Activated gamma-delta T cell treated with Interleukin-2 at 50 U/mL for 16 hours (primary cell): ENCODE results near the gene DBNL.

Experiments used
- DNase-seq: peaks from one replicate; pipeline ENCODE4 v3.0.0-alpha.2; 2020

DBNL gene

DNA sequence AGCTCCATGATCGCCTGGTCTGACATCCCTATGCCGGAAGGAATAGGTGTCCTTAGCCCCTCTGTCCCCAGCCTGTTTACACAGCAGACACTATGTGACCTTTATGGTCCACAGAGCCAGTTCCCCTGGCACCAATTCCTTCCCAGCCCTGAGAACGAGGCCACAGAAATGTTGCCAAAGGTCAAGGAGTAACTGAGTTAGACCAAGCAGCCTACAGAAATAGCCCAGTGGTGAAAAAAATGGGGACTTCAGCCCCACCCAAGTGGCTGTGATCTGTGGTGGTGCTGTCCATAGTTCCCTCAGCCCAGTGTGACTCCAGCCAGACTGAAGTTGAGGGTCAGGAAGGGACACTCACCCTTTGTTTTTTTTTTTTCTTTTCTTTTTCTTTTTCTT lies 18.4 kb downstream of the DBNL start:
- DNase-seq: no peak

DNA sequence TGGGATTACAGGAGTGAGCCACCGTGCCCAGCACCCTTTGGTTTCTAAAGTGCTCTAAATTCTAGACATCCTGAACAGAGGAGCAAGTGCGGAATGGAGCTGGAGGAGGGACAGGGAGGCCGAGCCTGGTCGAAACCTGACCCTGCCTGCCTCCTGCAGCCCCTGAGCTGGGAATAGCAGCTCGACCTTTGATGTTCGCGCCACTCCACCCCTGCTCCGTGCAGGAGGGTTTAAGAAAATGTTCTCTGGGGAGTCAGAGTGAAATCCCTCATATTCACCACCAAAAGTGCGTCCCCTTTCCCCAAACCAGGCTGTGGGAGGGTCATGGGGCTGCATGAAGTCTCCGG lies 19.0 kb downstream of the DBNL start:
- DNase-seq: no peak

DNA sequence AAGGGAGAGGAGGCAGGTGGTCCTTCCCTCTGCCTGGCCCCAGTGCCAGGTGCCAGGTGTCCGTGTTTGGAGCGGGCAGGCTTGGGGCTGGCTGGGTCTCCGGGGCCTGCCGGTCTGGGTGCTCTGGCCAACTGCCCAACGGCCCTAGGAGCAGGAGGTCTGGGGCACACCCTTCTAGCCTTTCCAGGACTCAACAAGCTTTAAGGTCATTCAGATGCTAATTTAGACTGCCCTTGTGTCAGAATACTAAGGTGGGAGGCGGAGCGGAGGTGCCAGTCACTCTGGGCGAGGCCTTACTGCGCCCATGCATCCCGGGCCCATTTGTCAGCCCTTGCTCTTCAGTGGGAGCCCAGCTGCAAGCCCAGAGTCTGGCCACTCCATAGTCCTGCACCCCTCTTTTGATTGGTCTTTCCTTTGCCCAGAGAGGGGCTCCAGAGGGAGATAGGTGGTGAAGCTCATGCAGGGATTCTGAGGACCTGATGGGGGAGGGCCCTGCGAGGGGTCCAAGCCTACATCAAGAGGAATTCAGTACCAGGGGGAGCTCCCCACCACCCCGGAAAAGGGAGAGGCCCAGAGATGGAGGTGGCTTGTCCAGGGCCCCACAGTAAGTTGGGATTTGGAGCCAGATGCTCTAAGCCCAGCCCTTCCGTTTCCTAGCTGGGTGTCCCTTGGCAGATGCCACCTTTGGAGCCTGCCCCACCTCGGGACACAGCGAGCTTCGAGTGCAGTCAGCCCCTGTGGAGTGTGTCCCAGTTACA lies 19.6 kb downstream of the DBNL start:
- DNase-seq: no peak

DNA sequence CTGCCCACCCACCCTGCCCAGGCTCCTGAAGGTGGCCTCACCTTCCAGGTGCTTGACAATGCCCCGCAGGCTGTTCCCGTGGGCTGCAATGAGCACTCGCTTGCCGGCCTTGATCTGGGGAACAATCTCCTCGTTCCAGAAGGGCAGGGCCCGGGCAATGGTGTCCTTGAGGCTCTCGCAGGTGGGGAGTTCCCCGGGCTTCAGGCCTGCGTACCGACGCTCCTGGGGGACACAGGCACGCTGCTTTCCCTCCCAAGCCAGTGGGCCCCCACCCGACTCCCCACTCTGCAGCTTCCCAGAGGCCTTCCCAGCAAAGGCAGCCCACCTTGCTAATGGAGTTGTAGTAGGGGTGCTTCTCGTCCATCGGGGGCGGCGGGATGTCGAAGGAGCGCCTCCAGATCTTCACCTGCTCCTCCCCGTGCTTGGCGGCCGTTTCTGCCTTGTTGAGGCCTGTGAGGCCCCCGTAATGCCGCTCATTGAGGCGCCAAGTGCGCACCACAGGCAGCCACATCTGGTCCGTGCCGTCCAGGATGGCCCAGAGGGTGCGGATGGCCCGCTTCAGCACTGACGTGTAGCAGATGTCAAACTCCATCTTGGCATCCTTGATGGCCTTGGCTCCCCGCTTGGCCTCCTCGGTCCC lies 20.4 kb downstream of the DBNL start:
- DNase-seq: no peak

DNA sequence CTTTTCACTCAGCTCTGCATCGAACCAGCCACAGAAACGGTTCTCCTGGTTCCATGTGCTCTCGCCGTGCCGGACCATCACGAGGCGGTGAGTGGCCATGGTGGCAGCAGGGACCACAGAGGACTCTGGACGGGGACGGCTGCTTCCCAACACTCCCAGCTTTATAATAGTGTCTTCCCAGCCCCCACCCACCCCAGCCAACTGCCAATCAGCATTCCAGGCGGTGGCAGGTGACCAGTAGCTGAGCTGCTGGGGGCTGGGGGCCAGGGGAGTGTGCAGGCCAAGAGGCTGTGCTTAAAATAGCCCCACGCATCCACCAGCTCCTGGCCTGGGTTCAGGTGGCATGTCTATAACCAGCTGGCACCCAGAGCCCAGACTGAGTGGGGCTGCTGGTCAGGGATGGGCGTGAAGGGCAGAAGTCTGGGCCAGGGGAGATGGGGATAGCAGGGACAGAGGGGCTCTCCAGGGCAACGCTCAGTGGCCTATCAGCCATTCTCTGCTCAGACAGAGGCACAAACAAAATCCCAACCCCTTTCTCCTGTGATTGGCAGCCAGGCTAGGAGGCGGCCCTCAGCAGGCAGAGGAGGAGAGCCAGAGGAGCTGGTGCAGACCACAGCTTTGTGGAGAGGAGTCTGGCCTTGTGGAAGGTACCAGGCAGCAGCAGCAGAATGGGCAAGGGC lies 21.1 kb downstream of the DBNL start, which contains the start of gene PGAM2:
PGAM2 (minus strand) TSS at position 137 of the 680 bp plus-strand sequence; CDS start at position 99, 38 bp downstream.
- DNase-seq: no peak

DNA sequence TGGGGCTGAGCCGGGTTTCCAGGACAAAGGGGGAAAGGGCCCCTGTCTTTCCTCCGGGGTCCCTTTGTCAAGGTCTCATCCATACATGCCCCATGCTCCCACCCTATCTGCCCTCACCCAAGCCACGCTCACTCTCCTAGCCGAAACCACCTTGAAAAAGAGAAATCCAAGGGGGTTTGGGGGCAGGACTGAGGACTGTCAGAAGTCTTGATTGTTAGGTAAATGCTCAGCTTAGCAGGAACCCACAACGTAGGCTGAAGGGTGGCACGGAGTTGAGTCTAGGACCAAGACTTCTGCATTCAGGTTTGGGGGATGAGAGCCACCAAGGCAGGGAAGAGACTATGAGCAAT lies 21.6 kb downstream of the DBNL start:
- DNase-seq: no peak

DNA sequence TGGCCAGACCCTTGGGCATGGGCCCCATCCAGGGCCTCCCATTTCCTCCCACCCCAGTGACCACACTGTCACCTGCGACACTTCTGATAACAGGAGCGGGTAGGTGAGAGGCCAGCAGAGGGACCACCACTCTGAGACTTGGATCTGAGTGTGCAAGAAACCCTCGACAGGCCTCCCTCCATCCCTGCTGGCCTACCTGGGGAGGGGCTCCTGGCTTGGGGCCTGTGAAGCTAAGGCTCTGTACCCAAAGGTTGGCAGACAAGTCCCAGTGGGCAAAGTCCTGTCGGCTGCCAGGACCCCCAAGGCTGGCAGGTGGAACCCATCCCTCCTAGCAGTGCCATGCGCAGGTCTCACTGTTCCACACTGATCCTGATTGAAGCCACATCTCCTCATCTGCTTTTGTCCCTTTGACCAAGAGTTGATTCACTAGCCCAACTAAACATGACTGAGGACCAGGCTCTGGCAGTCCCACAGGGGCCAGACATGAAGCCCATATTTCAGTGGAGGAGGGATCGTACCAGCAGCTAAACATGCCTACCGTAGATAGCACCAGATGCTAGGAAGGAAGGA lies 22.1 kb downstream of the DBNL start:
- DNase-seq: no peak

DNA sequence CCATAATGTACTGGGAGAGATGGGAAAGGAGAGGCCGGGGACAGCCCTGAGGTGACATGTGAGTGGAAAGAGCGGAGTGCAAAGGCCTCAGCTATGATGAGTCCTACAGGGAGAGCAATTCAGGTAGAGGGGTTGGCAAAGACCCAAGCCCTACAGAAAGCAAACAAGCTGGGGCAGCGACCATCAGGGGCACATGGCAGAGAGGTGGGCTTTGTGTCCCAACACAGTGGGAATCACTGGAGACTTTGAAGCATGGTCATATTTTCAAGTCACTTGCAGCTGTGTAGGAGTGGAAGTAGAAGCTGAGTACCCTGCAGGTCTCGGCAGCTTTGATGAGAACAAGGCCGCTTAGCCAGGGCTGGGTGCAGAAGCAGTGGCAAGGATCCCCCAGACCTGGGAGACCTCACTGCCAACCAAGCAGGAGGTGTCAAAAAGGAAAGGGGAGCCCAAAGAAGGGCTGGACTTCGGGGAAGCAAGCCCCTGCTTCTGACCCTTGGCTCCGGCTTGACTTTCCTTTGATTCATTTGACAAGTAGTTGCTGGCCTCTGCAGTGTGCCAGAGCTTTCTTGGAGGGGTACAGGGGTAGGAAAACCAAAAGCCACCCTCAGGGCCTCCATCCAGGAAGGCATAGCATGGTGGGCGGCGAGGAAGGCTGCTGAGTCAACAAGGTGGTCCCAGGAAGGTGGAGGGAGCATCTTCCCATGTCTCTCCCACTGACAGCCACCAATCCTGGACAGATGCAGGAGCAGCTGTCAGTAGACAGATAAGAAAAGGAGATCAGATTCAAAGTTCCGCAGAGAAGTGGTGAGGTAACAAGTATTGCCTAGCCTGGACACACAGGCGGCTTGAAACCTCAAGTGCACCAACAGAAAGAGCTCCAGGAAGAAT lies 22.8 kb downstream of the DBNL start:
- DNase-seq: no peak

DNA sequence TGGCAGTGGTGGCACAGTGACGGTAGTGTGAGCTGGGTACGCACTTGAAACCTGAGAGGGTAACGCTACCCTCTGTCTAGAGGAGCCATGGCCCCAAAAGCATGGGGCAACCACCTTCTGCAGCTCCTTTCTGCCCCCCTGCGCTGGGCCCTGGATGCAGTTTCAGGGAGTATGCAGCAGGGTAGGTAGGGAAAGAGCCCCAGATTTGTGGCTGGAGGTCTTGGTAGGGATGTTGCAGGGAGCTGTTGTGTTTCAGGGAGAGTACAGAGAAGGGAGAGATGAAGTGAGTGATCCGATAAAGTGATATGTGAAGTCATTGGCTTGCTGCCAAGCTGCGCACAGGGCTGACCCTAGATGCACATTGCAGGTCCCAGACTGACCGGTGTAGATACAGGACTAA lies 23.6 kb downstream of the DBNL start:
- no peak for DNase-seq

DNA sequence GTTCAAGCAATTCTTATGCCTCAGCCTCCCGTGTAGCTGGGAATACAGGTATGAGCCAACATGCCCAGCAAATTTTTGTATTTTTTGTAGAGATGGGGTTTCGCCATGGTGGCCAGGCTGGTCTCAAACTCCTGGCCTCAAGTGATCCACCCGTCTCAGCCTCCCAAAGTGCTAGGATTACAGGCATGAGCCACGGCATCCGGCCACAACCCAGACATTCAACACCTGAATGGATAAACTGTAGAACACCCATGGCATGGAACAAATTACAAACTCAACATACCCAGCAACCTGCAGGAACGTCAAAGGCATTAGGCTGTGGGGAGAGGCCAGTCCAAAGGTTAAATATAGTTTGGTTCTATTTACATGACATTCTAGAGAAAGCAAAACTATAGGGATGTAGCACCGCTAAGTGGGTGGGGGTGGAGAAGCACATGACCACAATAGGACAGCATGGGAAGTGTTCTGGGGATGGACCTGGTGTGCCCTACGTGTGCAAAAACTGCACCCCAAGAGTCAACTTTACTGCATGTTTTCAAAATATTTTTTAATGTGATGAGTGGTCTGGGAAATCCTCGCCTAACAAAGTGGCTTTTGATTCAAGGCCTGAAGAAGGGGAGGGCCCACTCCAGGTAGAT lies 27.3 kb downstream of the DBNL start:
- DNase-seq: no peak

DNA sequence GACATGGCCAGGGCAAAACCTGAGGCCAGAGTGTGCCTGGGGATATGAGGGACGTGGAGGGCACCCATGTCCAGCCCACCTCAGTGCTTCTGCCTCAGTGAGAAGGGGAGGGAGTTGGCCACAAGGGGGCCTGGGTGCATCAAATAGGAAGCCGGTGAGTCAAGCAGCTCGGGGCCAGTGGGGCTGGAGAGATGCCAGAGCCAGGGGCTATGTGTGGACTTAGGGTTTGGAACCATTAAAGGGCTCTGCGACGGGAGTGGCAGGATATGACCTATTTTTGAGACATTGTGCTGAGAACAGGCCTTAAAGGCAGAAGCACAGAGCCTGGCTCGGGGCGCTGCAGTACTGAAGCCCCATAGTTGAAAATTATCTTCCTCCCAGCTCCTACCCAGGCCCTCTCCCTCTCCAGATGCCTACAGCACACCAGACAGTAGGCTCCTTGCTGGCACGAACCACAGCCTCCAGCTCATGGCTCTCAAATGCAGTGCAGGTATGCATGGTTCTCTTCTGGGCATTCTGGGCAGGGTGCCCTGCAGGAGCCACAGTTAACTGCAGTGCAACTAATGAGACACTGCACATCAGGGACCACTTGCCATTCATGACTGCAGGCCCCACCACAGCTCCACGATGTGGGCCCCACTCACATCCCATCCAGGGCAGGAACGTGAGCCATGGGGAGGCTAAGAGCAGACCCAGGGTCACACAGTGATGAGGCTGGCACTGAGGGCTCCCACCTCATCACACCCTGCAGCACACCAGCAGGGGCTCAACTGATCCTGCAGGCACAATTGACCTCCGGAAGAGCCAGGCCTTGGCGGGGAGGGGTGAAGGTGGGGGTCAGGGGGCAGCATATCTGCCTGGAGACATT lies 28.1 kb downstream of the DBNL start:
- DNase-seq: peak; percentile 42

DNA sequence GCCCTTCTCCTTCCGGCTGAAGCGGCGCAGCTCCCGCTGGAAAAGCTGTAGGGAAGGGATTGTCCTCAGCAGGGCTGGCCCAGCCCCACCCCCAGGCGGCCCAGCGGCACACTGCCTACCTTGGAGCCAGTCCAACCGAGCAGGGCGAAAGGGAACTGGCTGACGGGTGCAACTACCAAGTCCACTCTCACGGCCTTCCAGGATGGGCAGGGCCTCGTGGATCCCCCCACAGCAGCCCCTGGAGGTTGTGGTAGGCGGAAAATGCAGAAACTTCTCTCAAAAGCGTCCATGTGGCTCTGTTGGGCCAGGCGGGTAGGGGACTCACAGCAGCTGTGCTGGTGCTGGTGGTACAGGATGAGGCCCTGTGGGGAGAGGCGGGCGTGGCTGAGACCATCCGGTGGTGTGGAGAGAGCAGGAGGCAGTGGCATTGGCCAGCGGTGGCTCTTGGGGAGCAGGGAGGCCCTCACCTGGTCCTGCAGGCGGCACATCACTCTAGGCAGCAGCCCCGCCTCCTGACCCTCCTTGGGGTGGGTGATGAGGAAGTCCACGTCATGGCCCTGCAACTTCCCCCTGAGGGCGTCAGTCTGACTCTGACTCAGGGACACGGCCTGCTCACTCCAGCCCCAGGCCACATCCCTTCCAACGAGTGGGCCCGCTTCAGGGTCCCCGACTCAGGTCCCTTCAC lies 29.3 kb downstream of the DBNL start:
- peak; percentile 63 for DNase-seq

DNA sequence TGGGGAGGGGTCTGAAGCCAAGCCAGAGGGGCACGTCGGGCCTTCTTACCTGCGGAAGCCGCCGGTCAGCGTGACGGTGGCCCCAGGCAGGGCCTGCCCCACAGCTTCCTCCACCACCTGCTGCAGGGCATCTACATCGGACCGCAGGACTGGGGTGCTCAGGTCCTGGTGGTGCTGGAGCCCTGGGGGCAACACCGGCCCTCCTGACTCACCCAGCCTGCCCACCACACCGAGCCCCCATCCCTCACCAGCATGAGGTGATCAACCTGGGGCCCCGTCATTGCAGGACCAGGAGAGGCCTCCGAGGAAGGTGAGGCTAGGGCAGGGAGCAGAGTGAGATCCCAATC lies 29.8 kb downstream of the DBNL start:
- DNase-seq: no peak

DNA sequence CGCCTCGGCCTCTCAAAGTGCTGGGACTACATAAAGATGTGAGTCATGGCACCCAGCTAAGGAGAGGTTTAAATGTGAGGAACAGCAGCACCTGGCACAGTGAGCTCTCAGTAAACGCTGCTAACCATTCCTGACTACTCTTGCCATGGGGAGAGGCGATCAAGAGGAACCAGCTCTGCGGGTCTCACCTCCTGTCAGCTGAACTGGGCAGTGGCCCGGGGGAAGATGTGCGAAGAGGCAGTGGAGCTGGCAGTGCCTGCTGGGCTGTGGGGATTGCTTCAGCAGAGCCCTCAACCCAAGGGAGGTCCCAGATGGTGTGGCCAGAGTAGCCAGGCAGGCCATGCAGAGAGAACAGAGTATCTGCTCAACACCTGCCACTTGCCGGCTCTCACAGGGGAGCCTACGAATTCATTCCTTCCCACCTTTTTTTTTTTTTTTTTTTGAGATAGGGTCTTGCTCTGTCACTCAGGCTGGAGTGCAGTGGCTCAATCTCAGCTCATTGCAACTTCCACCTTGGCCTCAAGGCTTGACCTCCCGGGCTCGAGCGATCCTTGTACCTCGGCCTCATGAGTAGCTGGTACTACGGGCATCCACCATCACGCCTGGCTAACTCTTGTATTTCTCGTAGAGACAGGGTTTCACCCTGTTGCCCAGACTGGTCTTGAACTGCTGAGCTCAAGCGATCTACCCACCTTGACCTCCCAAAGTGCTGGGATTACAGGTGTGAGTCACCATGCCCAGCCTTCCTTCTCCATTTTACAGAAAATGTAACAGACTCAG lies 31.0 kb downstream of the DBNL start:
- DNase-seq: no peak

DNA sequence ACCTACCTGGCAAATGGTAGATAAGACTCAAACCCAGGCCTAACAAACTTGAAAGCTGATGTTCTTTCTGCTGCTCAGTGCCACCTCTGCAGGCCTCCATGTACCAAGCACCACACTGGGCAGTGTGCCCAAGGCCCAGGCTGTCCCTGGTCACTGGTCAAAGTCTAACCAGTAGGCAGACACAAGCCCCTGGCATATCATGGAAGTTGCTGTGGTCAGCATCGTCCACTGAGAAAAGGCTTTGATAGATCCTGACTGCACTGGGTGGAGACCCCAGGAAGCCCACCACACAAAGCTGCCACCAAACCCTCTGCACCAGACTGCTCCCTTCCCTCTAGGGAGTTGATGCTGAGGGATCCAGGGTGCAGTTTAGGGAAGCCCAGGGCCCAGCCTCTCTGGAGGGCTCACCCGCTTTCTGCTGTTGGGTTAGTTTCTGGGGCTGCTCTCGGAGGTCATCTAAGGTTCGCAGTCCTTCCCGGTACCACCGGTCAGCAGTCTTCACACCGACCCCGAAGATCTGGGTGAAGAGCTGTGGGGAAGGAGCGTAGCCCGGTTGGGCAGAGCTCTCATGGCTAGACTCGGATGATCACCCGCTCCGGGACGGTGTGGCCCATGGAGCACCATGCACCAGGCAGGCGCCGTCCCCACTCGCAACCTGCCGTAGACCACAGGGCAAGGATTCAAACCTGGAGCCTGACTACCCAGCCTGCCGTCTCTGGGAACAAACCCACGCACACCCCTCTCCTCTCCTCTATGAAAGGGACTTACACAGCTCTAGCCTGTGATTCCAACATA lies 31.8 kb downstream of the DBNL start:
- DNase-seq: no peak

DNA sequence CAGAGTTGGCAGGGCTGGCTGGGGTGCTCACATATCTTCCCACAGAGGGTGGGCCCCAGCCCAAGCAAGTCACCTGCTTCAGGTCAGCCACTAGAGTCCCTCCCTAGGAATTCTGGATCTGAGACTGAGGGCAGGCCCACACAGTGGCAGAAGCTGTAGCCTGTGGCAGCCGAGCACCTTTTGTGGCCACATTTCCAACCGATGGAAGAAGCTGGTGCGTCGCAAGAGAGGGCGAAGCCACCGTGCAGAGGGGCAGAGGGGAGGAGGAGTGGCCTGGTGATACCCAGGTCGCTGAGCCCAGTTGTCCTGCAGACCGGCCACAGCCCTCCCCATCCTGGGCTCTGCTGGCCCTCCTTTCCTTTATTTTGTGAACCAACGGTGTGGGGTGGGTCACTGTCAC lies 32.6 kb downstream of the DBNL start:
- no peak for DNase-seq

DNA sequence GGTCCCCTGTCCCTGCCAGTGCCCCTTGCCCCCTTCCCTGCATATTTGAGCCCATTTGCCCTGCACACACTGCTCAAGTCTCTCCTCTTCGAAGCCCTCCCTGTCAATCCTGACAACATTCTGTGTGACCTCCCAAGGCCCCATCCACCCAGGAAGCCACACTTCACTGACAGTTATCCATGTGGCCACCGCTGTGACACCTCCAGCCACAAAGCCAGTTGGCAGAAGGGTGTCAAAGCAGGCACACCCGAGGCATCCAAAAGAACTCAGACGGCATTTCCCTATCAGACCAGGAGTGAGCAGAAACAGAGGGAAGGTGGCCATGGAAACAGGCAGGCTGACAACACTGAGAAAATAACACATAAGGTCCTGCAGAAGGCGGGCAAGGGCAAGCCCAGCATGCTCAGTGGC lies 33.2 kb downstream of the DBNL start:
- no peak for DNase-seq

DNA sequence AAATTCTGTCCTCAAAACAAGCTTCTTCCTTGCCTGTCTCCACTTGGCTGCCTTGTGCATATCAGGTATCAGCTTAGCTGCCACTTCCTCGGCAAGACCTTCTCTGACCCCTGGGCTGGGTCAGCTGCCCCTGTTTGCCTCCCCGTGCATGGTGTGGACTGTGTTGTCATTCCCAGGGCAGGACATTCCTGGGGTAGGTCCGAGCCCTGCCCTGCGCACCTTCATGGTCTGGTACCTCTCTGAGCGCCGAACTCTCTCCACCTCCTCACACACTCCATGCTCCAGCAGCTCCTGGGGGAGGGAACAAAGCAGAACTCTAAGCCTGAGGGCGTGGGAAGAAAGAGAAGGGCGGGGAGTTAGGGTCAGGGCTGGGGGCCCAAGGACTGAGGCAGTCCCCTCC lies 34.0 kb downstream of the DBNL start:
- DNase-seq: no peak

DNA sequence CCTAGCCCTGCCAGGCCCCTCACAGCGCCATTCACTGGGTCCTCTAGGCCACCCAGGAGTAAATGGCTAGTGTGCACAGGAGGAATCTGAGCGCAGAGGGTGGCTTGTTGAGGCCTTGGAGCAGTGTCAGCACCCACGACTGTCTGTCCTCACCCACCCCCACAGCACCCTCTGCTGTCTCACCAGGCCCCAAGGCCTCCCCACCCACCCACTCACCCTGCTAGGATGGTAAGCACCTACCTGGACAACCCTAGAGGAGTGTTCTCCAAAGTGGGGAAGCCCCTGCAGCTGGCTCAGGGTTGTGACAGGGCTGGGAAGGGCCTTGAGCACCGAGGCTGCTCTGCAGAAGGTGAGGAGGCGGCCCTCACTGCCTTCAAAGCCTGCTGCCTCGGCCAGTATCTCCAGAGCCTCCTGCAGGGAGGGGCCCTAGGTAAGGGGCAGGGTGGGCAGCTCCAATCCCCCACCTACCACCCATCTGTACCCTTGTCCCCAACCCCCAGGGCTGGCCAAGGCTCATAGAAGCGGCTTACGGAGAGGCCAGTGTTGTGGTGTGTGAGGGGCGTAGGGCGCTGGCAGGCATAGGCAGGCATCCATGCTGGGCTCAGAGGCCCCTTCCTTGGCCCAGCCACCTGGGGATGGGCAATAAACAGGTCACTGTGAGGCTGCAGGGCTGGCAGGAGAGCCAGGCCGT lies 35.0 kb downstream of the DBNL start:
- no peak for DNase-seq
